ENCODE results near the gene CLSTN2. TPM values are rescaled to one million over a fixed set of nuclear protein-coding genes. Genes with fewer than 3 reads are reported as not detected.

The CLSTN2 gene
- total and polyA plus RNA-seq, 2 of the 8 experiments (the other 6 are each of a cell fraction or from before 2014, with no cell fraction given) = 0.39 to 0.52 TPM

DNA sequence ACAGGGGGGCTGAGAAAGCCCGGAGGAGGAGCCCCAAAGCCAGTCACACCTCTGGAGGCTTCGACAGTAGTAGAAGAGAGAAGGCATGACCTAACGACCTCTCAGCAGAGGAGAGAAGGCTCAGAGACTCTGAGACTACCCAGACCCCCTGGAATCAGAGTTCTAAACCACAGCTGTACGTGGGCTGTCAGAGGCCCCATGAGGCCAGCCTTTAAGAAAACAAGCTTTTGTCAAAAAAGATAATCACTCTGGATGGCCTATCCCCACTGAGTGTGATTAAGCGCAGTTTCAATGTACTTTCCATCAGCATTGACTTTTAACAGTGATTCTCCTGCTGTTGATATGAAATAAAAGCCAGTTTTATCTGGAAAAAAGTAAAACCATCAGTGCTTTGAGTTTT is 330.3 kb downstream of the CLSTN2 start:
- Histone ChIP-seq H3K18ac (ENCODE audit: extremely low read depth, low read length) (no peak overlapping the region), H3K36me3 (ENCODE audit: control insufficient read depth in 2 of 4, insufficient read depth in 4 of 4, low read length in 3 of 4) (no peaks in the 10 kb centered on the region), H3K23me2 (ENCODE audit: low read depth, low read length) (no peaks in the 10 kb centered on the region), H3K27me3 (replicated peaks in 1 of 4; ENCODE audit: control insufficient read depth in 3 of 4, extremely low read depth in 1 of 4, insufficient read depth in 3 of 4, low read length in 3 of 4) (no peaks in the 10 kb centered on the region), H2AK5ac (ENCODE audit: low read depth, low read length) (no peak overlapping the region), H3K9ac (replicated peaks in 1 of 4; ENCODE audit: extremely low read depth in 1 of 4, low read depth in 3 of 4, low read length in 3 of 4) (no peak overlapping the region; a peak in 1 of 7 replicates), H2BK12ac (ENCODE audit: low read depth, low read length) (no peak overlapping the region), H4K20me1 (replicated peaks in 1 of 2; ENCODE audit: control insufficient read depth in 1 of 2, insufficient read depth in 2 of 2, low read length in 2 of 2) (no peaks in the 10 kb centered on the region), H3K4me1 (replicated peaks in 1 of 4; ENCODE audit: control insufficient read depth in 3 of 4, insufficient read depth in 4 of 4, low read length in 3 of 4) (peaks cover 0 to 12% (median 6%) of the 10 kb centered on the region in 4 experiments; a peak in 4 of 7 replicates), H2BK20ac (ENCODE audit: low read length) (no peak overlapping the region), H4K91ac (replicated peaks; ENCODE audit: insufficient read length, low read length) (no peak overlapping the region), H3K4ac (replicated peaks; ENCODE audit: insufficient read length, low read depth, low read length) (no peak overlapping the region), H3K4me3 (ENCODE audit: extremely low read depth in 1 of 4, insufficient read depth in 2 of 4, low read depth in 3 of 4, low read length in 4 of 4) (no peak overlapping the region), H3K4me2 (ENCODE audit: insufficient read depth in 1 of 2, low read depth in 2 of 2, low read length in 2 of 2) (no peak overlapping the region), H2AFZ (ENCODE audit: low read length) (no peak overlapping the region), H3K79me1 (ENCODE audit: low read depth, low read length) (no peaks in the 10 kb centered on the region), H4K8ac (ENCODE audit: extremely low read depth, insufficient read depth, low read length) (no peak overlapping the region), H3K9me3 (ENCODE audit: insufficient read depth in 2 of 2, low read depth in 1 of 2, low read length in 1 of 2) (no peaks in the 10 kb centered on the region), H3K79me2 (ENCODE audit: control insufficient read depth in 1 of 2, insufficient read depth in 2 of 2, low read length in 2 of 2) (no peaks in the 10 kb centered on the region), H2BK120ac (replicated peaks; ENCODE audit: low read depth, low read length) (no peak overlapping the region), H2BK15ac (ENCODE audit: low read length) (no peak overlapping the region), H3K56ac (replicated peaks; ENCODE audit: insufficient read length, low read depth, low read length) (no peak overlapping the region), H2BK5ac (ENCODE audit: low read depth, low read length) (no peak overlapping the region), H3K27ac (ENCODE audit: low read depth, low read length) (no peak overlapping the region), H4K5ac (ENCODE audit: insufficient read length, low read depth, low read length) (no peak overlapping the region), H3K14ac (ENCODE audit: insufficient read length) (no peak overlapping the region), H3K23ac (ENCODE audit: insufficient read length) (no peak overlapping the region)
- ChIA-PET CTCF (ENCODE audit: partially characterized antibody) (interaction anchor here (1.2 to 2.4 kb wide), 3 partner anchors 11 to 55 kb away, joined by 3 to 16 read pairs (median 5); no protein-coding TSS in a partner anchor), POLR2A (ENCODE audit: partially characterized antibody) (no interaction called here)
- 74% methylated on average over 5 of the region's 5 CpGs; no CpG with 5 or more reads in 1 of the 2 experiments for WGBS, 2 experiments (ENCODE audit: extremely low coverage in 1 of 2, insufficient coverage in 1 of 2, insufficient read length in 1 of 2, insufficient replicate concordance in 2 of 2, low coverage in 1 of 2, low lambda C conversion rate in 2 of 2, missing lambda C conversion rate in 1 of 2)
- FAIRE-seq (no peak), DNase-seq (ENCODE audit: low read depth in 1 of 2, low spot score in 2 of 2) (no peak)
- TF ChIP-seq, protein P1, sequence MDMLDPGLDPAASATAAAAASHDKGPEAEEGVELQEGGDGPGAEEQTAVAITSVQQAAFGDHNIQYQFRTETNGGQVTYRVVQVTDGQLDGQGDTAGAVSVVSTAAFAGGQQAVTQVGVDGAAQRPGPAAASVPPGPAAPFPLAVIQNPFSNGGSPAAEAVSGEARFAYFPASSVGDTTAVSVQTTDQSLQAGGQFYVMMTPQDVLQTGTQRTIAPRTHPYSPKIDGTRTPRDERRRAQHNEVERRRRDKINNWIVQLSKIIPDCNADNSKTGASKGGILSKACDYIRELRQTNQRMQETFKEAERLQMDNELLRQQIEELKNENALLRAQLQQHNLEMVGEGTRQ (IDR thresholded peaks at IDR 0.05; ENCODE audit: low read length) = no peak
- TF ChIP-seq CHD2 (IDR thresholded peaks at IDR 0.05; ENCODE audit: low read length) = no peak
- TF ChIP-seq JUND (IDR thresholded peaks at IDR 0.05; ENCODE audit: low read length) = no peak
- no peak for TF ChIP-seq TAF7 (optimal IDR thresholded peaks at IDR 0.05; ENCODE audit: borderline replicate concordance, low read depth, low read length)
- TF ChIP-seq EZH2 (IDR thresholded peaks at IDR 0.05; ENCODE audit: low read depth, low read length, severe bottlenecking) = no peak
- no peak for TF ChIP-seq SP1 (IDR thresholded peaks at IDR 0.05; ENCODE audit: low read depth, low read length)
- no peak for TF ChIP-seq ZNF274 (IDR thresholded peaks at IDR 0.05; ENCODE audit: borderline replicate concordance, extremely low read depth, low read length)
- TF ChIP-seq MAFK (IDR thresholded peaks at IDR 0.05; ENCODE audit: low read depth, low read length) = no peak
- TF ChIP-seq, protein P2, sequence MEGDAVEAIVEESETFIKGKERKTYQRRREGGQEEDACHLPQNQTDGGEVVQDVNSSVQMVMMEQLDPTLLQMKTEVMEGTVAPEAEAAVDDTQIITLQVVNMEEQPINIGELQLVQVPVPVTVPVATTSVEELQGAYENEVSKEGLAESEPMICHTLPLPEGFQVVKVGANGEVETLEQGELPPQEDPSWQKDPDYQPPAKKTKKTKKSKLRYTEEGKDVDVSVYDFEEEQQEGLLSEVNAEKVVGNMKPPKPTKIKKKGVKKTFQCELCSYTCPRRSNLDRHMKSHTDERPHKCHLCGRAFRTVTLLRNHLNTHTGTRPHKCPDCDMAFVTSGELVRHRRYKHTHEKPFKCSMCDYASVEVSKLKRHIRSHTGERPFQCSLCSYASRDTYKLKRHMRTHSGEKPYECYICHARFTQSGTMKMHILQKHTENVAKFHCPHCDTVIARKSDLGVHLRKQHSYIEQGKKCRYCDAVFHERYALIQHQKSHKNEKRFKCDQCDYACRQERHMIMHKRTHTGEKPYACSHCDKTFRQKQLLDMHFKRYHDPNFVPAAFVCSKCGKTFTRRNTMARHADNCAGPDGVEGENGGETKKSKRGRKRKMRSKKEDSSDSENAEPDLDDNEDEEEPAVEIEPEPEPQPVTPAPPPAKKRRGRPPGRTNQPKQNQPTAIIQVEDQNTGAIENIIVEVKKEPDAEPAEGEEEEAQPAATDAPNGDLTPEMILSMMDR (IDR thresholded peaks at IDR 0.05; ENCODE audit: control extremely low read depth in 1 of 3, insufficient read depth in 1 of 3, low read depth in 1 of 3, low read length in 3 of 3) = no peak
- TF ChIP-seq TBP (IDR thresholded peaks at IDR 0.05; ENCODE audit: low read depth, low read length) = no peak
- no peak for TF ChIP-seq CBX8 (IDR thresholded peaks at IDR 0.05; ENCODE audit: borderline replicate concordance, low read depth, low read length)

Measured in H1 (cell line).